CD1c-positive myeloid dendritic cell (primary cell): ENCODE measurements around the gene ANKS1B.

Source experiments
- DNase-seq: peaks from one replicate; pipeline ENCODE4 v3.0.0-alpha.2; 2016; ENCODE audit errors: extremely low spot score

The ANKS1B gene

DNA sequence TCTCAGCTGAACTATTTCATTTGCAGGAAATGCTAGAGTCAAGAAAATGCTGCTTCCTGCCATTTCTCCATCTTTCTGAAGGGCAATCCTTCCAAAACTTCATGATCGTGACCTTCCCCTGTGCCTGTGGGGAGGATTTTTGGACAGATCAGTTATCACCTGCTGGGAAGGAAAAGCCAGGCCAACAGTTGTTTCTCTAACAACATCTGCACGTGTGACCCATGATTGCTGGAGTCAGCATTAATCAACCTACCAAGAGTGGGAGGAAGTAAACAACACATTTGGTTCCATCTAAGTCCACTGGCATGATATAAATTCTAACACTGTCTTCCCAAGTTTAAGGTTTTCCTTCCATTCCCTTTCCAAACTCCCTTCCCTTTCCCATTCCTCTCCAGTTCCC, 1167.0 kb downstream of the ANKS1B start:
- no peak for DNase-seq

DNA sequence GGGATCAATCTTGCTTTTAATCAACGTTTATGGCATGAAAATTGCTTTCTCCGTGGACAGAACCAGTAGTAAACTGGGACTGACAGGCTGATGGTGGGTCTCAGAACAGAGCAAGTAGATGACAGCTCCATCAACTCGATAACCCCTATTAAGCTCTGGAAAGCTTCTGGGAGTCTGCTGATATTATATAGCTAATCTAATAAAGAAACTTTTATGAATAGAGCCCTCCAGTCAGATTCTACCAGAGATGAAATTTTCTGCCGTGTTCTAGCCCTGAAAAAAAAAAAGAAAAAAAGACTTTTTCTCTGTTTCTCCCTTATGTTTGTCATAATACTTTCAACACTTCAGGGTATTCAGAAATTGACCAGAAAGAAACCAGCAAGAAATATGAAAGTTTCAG, 1168.0 kb downstream of the ANKS1B start:
- no peak for DNase-seq

DNA sequence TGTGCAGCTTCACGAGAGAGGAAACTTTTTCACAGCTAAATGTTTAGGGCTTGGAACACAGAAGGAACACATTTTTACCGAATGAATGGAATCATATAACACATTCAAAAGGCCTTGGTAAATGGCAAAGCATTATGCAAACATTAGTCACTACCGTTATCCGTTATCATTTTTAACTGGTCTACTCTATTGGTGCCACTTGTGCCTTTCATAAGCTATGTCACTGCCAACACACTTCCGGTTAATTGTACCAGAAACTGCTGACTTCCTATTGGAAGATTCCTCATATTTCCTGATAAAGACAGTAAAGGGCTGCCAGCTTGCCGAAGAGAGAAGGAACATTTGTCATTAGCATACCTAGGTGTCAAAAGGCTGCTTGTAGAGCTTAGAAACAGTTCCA, 1170.5 kb downstream of the ANKS1B start:
- no peak for DNase-seq

DNA sequence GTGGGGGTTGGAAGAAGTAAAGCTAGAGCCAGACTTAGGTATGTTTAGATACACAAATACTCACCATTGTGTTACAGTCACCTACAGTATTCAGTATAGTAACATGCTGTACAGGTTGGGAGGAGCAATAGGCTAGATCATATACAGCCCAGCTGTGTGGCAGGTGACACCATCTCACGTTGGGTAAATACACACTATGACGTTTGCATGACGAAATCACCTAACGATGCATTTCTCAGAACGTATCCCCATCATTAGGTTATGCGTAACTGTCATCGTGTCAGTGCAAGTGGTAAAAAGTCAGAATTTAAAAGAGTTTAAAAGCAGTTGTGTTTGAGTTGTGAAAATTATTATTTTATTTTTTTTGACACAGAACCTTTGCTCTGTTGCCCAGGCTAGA, 1172.5 kb downstream of the ANKS1B start:
- DNase-seq: no peak

DNA sequence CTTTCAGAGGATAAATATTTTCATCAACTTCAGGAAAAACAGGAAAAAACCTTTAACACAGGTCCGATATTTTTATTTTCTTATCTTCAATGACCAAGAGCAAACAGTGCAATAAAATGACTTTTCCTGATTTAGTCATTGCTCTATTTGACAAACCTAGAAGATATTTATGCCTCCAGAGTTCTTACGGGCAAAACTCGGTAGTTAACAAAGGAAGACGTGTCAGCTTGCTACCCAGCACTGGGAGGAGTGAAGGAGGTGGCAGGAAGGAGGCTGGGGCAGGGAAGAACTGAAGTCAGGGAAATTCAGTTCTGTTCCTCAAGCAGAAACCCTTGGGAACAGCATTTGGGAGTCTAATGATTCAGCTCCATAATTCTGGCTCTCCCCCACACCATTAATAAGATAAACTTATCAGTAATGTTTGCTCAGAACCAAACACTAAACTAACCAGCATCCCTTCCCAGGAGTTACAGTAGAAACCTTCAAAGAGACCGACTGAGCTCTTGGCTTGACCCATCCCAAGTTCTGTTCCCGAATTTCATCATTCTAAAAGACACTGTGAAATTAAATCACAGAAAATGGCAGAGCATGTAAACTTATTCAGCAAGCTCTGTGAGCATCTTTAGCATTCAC, 1176.4 kb downstream of the ANKS1B start:
- no peak for DNase-seq

DNA sequence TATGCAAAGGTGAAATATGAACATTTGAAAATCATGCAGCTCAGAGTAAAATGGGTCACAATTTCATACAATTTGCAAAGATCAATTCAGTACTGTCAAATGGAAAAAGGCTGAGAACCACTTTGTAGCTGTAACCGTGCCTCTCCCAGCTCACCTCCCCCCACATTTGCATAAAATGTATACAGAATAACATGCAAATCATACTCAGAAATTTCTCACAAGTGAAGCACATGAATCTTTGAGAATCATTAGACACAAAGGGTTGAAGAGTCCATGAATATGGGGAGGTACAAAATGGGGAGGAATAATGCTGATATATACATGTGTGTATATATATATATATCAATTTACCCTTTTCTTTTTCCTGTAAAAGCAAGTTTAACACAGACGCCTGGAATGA, 1177.5 kb downstream of the ANKS1B start:
- DNase-seq: no peak

DNA sequence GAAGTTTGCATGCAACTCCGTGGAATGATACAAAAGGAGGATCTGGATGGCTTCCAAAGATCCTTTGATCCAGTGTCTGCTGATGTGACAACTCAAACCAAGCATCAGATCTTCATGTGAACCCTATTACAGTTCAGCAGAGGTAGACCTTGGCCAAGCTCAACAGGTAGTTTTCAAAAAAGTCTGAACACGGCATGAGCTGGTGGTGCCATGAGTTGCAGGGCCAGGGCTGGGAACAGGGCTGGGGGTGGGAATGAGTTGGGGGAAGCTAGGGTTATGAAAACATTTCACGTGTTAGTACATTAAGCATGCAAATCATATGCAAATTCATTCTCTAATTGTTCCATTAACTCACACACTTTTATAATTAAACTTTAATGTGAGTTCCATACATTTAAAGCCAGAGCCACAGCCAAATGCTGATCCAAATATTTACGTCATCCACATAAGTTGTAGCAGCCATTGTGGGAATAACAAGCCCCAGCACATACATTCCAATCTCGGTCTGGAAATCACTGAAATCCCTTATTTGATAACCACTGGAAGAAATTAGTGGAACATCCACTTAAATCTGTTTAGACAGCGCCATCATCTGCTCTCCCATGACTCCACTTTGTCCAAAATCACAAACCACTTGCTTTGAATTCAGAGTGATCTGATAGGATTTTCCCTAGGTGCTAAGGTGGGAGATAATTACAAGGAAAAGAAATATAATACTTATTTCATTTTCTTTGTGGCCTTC, 1181.1 kb downstream of the ANKS1B start:
- no peak for DNase-seq

- no peak for DNase-seq
Observed at GRCh38 chr12:98799822-98800221, 1184.9 kb downstream of the ANKS1B start.

DNA sequence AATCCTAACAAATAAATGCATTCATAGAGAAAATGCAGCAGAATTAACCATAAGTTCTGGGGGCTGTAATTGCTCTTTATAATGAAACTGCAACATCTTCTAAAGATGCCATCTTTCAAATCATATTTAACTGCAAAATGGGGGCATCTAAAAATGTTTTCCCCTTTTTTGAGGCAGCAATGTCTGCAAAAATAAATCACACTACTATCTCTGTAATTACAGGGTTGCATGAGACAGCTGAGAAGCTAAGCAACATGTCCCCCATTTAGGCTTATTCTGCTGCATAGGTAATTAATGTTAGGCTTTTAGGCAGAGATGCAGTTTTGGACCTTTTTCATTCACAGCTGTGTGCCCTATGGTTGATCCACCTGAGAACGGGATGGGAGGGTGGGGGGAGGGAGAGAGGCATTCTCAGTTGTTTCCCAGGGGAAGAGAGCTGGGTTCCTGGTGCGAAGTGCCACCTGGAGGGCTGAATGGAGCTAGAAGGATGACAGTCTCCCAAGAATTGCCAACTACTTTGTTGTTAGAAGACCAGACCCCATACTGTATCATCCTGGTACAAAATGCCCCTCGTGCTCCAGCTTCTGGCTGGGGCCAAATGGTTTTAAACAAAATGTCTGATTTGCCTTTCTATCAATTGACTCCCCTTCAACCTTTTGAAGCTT, 1185.5 kb downstream of the ANKS1B start:
- no peak for DNase-seq

- DNase-seq: no peak
Observed at GRCh38 chr12:98797200-98797599, 1187.5 kb downstream of the ANKS1B start.

DNA sequence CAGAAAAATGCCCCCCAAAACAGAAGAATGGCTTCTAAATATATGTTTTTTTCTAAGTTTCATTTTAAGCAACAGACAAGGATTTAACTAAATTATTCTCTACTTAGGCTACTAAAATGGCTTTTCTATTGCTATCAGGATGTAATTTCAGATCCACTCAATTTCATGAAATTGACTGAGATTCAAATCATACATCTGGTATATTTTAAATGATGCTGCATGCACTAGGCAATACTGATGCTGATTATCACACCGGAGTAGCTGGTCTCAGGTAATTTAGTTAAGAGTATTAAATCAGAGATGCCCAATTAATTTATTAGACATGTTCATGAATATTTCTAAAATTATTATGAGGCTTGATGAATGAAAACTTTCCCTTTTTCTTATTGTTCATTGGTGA, 1188.0 kb downstream of the ANKS1B start:
- no peak for DNase-seq

GRCh38 chr12:98793121-98793520, 1191.6 kb downstream of the ANKS1B start:
- DNase-seq: no peak

DNA sequence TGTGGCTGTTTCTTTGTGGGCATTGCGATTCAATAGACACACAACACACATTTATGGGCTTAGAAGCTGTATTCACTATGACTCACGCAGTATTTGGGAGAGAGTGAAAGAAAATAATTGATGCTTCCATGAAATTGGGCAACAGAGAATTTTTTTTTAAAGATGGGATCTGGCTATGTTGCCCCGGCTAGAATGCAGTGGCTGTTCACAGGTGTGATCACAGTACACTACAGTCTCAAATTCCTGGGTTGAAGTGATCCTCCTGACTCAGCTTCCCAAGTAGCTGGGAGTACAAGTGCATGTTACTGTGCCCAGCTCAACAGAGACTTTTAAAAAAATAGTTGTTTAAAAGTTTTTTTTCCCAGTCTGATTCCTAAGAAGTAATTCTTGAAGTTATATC, 1193.3 kb downstream of the ANKS1B start:
- no peak for DNase-seq

- DNase-seq: no peak
Observed at GRCh38 chr12:98788396-98788795, 1196.3 kb downstream of the ANKS1B start.

DNA sequence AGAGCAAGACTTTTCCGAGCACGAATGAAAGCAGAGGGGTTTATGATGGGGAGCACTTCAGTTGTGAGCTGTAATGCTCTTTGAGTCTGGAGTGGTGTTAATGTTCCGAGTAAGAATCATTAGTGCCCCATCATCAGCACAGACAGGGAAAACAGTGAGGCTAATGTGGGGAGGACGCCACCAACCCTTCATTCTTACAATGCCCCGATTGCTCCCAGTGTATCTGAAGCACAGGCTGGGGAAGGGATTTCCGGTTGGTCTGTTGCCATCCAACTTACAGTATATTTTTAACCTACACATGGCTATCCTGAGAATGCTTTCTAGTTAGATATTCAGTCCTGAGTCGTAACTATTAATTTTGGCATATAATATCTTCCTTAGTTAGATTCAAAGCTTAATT, 1198.1 kb downstream of the ANKS1B start:
- DNase-seq: no peak

- no peak for DNase-seq
Observed at GRCh38 chr12:98783420-98783819, 1201.3 kb downstream of the ANKS1B start.

DNA sequence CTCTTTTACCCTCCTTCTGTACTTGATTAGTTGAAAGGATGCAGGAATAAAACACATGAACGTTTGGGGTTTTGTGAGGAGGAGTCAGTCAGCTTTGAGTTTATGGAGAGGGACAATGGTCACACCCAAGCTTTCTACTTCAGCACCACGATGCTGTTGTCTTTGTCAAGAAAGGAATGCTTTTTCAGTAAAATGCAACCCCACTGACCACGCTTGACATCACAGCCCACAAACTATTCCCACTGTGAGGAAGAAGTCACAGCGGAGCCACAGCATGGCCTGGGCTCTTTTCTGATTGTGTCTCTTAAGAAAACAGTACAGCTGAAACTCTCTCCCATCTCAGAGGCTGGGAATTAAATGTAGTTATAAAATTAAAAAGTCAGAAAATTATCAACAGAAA, 1204.5 kb downstream of the ANKS1B start:
- no peak for DNase-seq

- no peak for DNase-seq
Observed at GRCh38 chr12:98772818-98773217, 1211.9 kb downstream of the ANKS1B start.

DNA sequence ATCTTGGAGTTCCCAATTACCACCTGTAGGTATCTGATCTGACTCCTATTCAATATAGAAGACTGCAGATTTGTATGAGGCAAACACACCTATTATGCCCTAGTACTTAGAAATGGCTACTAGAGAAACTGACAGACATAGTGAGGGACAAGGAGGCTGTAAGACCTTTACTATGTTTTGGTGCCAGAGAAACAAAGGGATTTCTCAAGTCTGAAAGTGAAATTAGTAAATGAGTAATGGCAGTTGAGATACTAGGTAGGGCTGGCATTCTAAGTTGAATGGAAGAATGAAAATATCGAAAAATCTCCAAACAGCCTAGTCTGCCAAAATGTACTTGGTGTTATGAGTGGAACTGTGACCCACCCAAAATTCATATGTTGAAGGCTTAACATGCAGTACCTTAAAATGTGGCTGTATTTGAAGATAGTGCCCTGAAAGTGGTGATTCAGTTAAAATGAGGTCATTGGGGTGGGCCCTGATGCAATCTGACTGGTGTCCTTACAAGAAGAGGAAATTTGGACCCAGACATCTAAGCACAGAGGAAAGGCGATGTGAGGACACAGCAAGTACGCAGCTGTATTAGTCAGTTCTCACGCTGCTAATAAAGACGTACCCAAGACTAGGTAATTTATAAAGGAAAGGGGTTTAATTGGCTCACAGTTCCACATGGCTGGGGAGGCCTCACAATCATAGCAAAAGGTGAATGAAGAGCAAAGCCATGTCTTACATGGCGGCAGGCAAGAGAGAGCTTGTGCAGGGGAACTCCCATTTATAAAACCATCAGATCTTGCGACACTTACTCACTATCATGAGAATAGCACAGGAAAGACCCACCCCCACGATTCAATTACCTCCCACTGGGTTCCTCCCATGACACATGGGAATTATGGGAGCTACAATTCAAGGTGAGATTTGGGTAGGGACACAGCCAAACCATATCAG, 1212.7 kb downstream of the ANKS1B start:
- no peak for DNase-seq

- no peak for DNase-seq
Observed at GRCh38 chr12:98770230-98770629, 1214.5 kb downstream of the ANKS1B start.

- no peak for DNase-seq
Observed at GRCh38 chr12:98769068-98769467, 1215.7 kb downstream of the ANKS1B start.

GRCh38 chr12:98767248-98767647, 1217.5 kb downstream of the ANKS1B start:
- no peak for DNase-seq
